Activated CD4-positive, alpha-beta T cell treated with anti-CD3 and anti-CD28 coated beads for 36 hours (primary cell): ENCODE results near the gene ZNF280B. TPM values are rescaled to one million over a fixed set of nuclear protein-coding genes. Genes with fewer than 3 reads are reported as not detected.
"Not testable (repeated sequence)": the region's sequence is repeated elsewhere in the genome, so short reads cannot be mapped to it uniquely, and the experiment has no call there.

Experiments
- ATAC-seq: fragments of 200-7000 bp; cut with Tn5 transposase; one replicate; pipeline ENCODE4 v1.10.0; 2021; ENCODE audit warnings: mild to moderate bottlenecking, moderate library complexity
- CTCF ChIA-PET: fragments of 350-600 bp; sonication (Branson Sonifier 250); formaldehyde crosslinking; loops from one replicate; lab custom pipeline; 2021; ENCODE audit warnings: antibody characterized with exemption; lab: Charles Lee
- POLR2A ChIA-PET: fragments of 350-600 bp; sonication (Branson Sonifier 250); formaldehyde crosslinking; loops from one replicate; lab custom pipeline; 2021; ENCODE audit warnings: antibody characterized with exemption, inconsistent platforms; lab: Charles Lee
- DNase-seq: peaks from one replicate; pipeline ENCODE4 v3.0.0-alpha.2; 2020
- H3K27ac Mint-ChIP-seq: one replicate; pipeline ENCODE4 v1.8.0; 2021; ENCODE audit warnings: mixed read lengths
- H3K27me3 Mint-ChIP-seq: one replicate; pipeline ENCODE4 v1.8.0; 2021; ENCODE audit warnings: mixed read lengths
- H3K36me3 Mint-ChIP-seq: one replicate; pipeline ENCODE4 v1.8.0; 2021; ENCODE audit warnings: low read depth, mixed read lengths
- H3K4me1 Mint-ChIP-seq: one replicate; pipeline ENCODE4 v1.8.0; 2021; ENCODE audit warnings: mixed read lengths
- H3K4me3 Mint-ChIP-seq: one replicate; pipeline ENCODE4 v1.8.0; 2021; ENCODE audit warnings: mild to moderate bottlenecking, moderate library complexity, mixed read lengths
- H3K9me3 Mint-ChIP-seq: one replicate; pipeline ENCODE4 v1.8.0; 2021; ENCODE audit warnings: low read depth, mixed read lengths
- intact Hi-C, 2 experiments: fragments of 100-400 bp; cut with DNase I in 1 of 2; cut with micrococcal nuclease in 1 of 2; formaldehyde crosslinking; loops; one replicate each; pipeline versions ENCODE4 v1.14.2 to v1.15.1; 2022 to 2024; cut with DNase I, micrococcal nuclease
- total RNA-seq, 2 experiments: library from RNA; stranded (reverse); gene quantifications; one replicate each; pipeline ENCODE4 v1.2.3, GENCODE V29; 2021

ZNF280B gene
- total RNA-seq, 2 experiments from 2014 or later: 2.5 to 3.7 TPM

- ATAC-seq (no peak), DNase-seq (no peak)
- no peaks in the 10 kb centered on the region for H3K4me1 Mint-ChIP-seq
- H3K36me3 Mint-ChIP-seq: no peaks in the 10 kb centered on the region
- H3K27me3 Mint-ChIP-seq: no peaks in the 10 kb centered on the region
- H3K4me3 Mint-ChIP-seq: no peak overlapping the region
- ChIA-PET POLR2A (no interaction called here), CTCF (interaction anchor here (0.6 to 1.6 kb wide), 3 partner anchors 10 to 56 kb away, joined by 3 to 6 read pairs (median 3); no protein-coding TSS in a partner anchor)
- intact Hi-C loops: no loop called here
- no peaks in the 10 kb centered on the region for H3K9me3 Mint-ChIP-seq
- H3K27ac Mint-ChIP-seq: no peak overlapping the region
Observed at GRCh38 chr22:22478470-22478869, 30.1 kb downstream of the ZNF280B start.

GRCh38 chr22:22474733-22475132 lies 33.8 kb downstream of the ZNF280B start:
- no peaks in the 10 kb centered on the region for H3K4me1 Mint-ChIP-seq

GRCh38 chr22:22471104-22471503 lies 37.4 kb downstream of the ZNF280B start:
- CTCF ChIA-PET: interaction anchor here (0.6 to 3.7 kb wide), 3 partner anchors 8 to 655 kb away, joined by 3 to 13 read pairs (median 3); no protein-coding TSS in a partner anchor
- intact Hi-C loops, DNase-seq, POLR2A ChIA-PET, ATAC-seq, H3K27ac Mint-ChIP-seq, H3K4me3 Mint-ChIP-seq, H3K36me3 Mint-ChIP-seq, H3K4me1 Mint-ChIP-seq, H3K27me3 Mint-ChIP-seq: not testable (repeated sequence)
- peaks cover 15% of the 10 kb centered on the region for H3K9me3 Mint-ChIP-seq

More at GRCh38 chr22:22474733-22475132, 33.8 kb downstream of the ZNF280B start:
- no peak overlapping the region for H3K4me3 Mint-ChIP-seq
- DNase-seq (no peak), ATAC-seq (no peak)
- CTCF ChIA-PET: interaction anchor here (0.9 to 3.7 kb wide), 2 partner anchors 11 to 271 kb away, joined by 3 to 13 read pairs; no protein-coding TSS in a partner anchor
- H3K27ac Mint-ChIP-seq: no peak overlapping the region
- POLR2A ChIA-PET: interaction anchor here (0.6 kb wide), 1 partner anchor 9 kb away, joined by 5 read pairs; no protein-coding TSS in a partner anchor
- H3K27me3 Mint-ChIP-seq: peaks cover 2% of the 10 kb centered on the region
- H3K9me3 Mint-ChIP-seq: peaks cover 3% of the 10 kb centered on the region
- intact Hi-C loops: no loop called here
- H3K36me3 Mint-ChIP-seq: peaks cover under 1% of the 10 kb centered on the region

GRCh38 chr22:22469527-22469926 lies 39.0 kb downstream of the ZNF280B start:
- no peak for DNase-seq
- peaks cover 15% of the 10 kb centered on the region for H3K9me3 Mint-ChIP-seq
- intact Hi-C loops: loop anchor here (10.0 kb wide), 2 partner anchors 85 to 485 kb away; partner anchors contain the start of gene PRAME (in 1 of the 2)
- no peaks in the 10 kb centered on the region for H3K4me1 Mint-ChIP-seq
- ATAC-seq: no peak
- H3K27ac Mint-ChIP-seq: no peak overlapping the region
- H3K27me3 Mint-ChIP-seq: peaks cover 11% of the 10 kb centered on the region
- ChIA-PET CTCF (no interaction called here), POLR2A (no interaction called here)
- H3K4me3 Mint-ChIP-seq: no peak overlapping the region
- peaks cover 3% of the 10 kb centered on the region for H3K36me3 Mint-ChIP-seq

- H3K4me1 Mint-ChIP-seq, DNase-seq, H3K36me3 Mint-ChIP-seq, CTCF ChIA-PET, H3K4me3 Mint-ChIP-seq, POLR2A ChIA-PET, ATAC-seq, H3K27ac Mint-ChIP-seq: not testable (repeated sequence)
- Mint-ChIP-seq H3K27me3 (peaks cover 15% of the 10 kb centered on the region), H3K9me3 (peaks cover 15% of the 10 kb centered on the region)
- intact Hi-C loops: loop anchor here (10.0 kb wide), 2 partner anchors 86 to 486 kb away; partner anchors contain the start of gene PRAME (in 1 of the 2)
Observed at GRCh38 chr22:22468794-22469469, 39.6 kb downstream of the ZNF280B start.

- Mint-ChIP-seq H3K36me3 (peaks cover 3% of the 10 kb centered on the region), H3K4me3 (no peak overlapping the region), H3K27ac (no peak overlapping the region), H3K4me1 (no peaks in the 10 kb centered on the region), H3K9me3 (peaks cover 15% of the 10 kb centered on the region), H3K27me3 (peaks cover 27% of the 10 kb centered on the region)
- no peak for DNase-seq
- ChIA-PET CTCF (interaction anchor here (0.7 kb wide), 3 partner anchors 9 to 196 kb away, joined by 3 to 4 read pairs (median 3); no protein-coding TSS in a partner anchor), POLR2A (no interaction called here)
- ATAC-seq: no peak
- intact Hi-C loops: loop anchor here (10.0 kb wide), 2 partner anchors 88 to 488 kb away; partner anchors contain the start of gene PRAME (in 1 of the 2)
Observed at GRCh38 chr22:22467112-22467511, 41.4 kb downstream of the ZNF280B start.

- Mint-ChIP-seq H3K27ac (no peak overlapping the region), H3K27me3 (peaks cover 35% of the 10 kb centered on the region), H3K9me3 (peaks cover 15% of the 10 kb centered on the region), H3K4me1 (no peaks in the 10 kb centered on the region), H3K4me3 (no peak overlapping the region), H3K36me3 (peaks cover 3% of the 10 kb centered on the region)
- intact Hi-C loops: loop anchor here (2.0 to 10.0 kb wide), 4 partner anchors 89 to 489 kb away; partner anchors contain the start of gene PRAME (in 2 of the 2)
- ChIA-PET POLR2A (interaction anchor here (0.6 kb wide), 1 partner anchor 340 kb away, joined by 3 read pairs; no protein-coding TSS in a partner anchor), CTCF (interaction anchor here (0.8 to 3.1 kb wide), 4 partner anchors 16 to 489 kb away, joined by 3 to 12 read pairs (median 4); no protein-coding TSS in a partner anchor)
- ATAC-seq (no peak), DNase-seq (no peak)
Observed at GRCh38 chr22:22465782-22466181, 42.8 kb downstream of the ZNF280B start.

- H3K27me3 Mint-ChIP-seq: peaks cover 37% of the 10 kb centered on the region
- ATAC-seq: no peak
- H3K36me3 Mint-ChIP-seq: peaks cover 3% of the 10 kb centered on the region
- intact Hi-C loops: loop anchor here (2.0 to 10.0 kb wide), 4 partner anchors 90 to 490 kb away; partner anchors contain the start of gene PRAME (in 2 of the 2)
- no peaks in the 10 kb centered on the region for H3K4me1 Mint-ChIP-seq
- POLR2A ChIA-PET: interaction anchor here (0.6 kb wide), 2 partner anchors 120 to 341 kb away, joined by 3 read pairs; no protein-coding TSS in a partner anchor
- H3K4me3 Mint-ChIP-seq: no peak overlapping the region
- H3K9me3 Mint-ChIP-seq: peaks cover 16% of the 10 kb centered on the region
- no peak for DNase-seq
- H3K27ac Mint-ChIP-seq: no peak overlapping the region
- CTCF ChIA-PET: interaction anchor here (0.8 to 3.1 kb wide), 4 partner anchors 9 to 244 kb away, joined by 3 to 12 read pairs (median 4); no protein-coding TSS in a partner anchor
Observed at GRCh38 chr22:22465094-22465602, 43.4 kb downstream of the ZNF280B start.

GRCh38 chr22:22464541-22465054 lies 43.9 kb downstream of the ZNF280B start:
- intact Hi-C loops: loop anchor here (1.0 to 10.0 kb wide), 10 partner anchors 90 to 490 kb away; partner anchors contain the start of gene PRAME (in 2 of the 2)
- Mint-ChIP-seq H3K9me3 (peaks cover 16% of the 10 kb centered on the region), H3K27ac (no peak overlapping the region), H3K27me3 (peaks cover 34% of the 10 kb centered on the region), H3K4me1 (no peaks in the 10 kb centered on the region), H3K36me3 (peaks cover 1% of the 10 kb centered on the region), H3K4me3 (no peak overlapping the region)
- ChIA-PET POLR2A (interaction anchor here (0.6 kb wide), 1 partner anchor 120 kb away, joined by 3 read pairs; no protein-coding TSS in a partner anchor), CTCF (interaction anchor here (0.6 to 3.1 kb wide), 22 partner anchors 8 to 281 kb away, joined by 3 to 13 read pairs (median 4); no protein-coding TSS in a partner anchor)
- ATAC-seq (no peak), DNase-seq (no peak)

GRCh38 chr22:22463855-22464540 lies 44.5 kb downstream of the ZNF280B start:
- POLR2A ChIA-PET: no interaction called here
- Mint-ChIP-seq H3K27ac (no peak overlapping the region), H3K4me3 (no peak overlapping the region), H3K27me3 (peaks cover 33% of the 10 kb centered on the region), H3K9me3 (peaks cover 16% of the 10 kb centered on the region), H3K4me1 (no peaks in the 10 kb centered on the region), H3K36me3 (peaks cover under 1% of the 10 kb centered on the region)
- ATAC-seq (no peak), DNase-seq (peak; percentile 71)
- intact Hi-C loops: loop anchor here (1.0 to 10.0 kb wide), 10 partner anchors 91 to 491 kb away; partner anchors contain the start of gene PRAME (in 2 of the 2)
- CTCF ChIA-PET: interaction anchor here (0.6 to 3.1 kb wide), 30 partner anchors 9 to 299 kb away, joined by 3 to 13 read pairs (median 4); partner anchors contain the start of gene ZNF280B
